Measurements from ENCODE around the gene SORD.

Gene SORD

DNA sequence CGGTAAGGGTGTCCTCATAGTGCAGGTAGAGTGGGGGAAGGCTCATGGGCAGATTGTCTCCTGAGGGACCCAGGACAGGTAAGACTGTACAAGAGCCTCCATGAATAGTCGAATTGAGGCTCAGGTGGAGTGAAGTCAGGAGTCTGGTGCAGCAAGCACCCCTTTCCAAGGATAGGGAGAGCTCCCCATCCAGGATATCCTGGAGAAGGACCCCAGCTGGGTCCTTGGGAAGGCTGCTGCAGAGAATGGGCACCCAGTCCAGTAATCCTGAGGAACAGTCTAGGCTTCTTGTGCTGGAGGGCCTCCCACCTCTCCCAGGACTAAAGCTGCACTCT lies 91.7 kb downstream of the SORD start:
- Histone ChIP-seq H3K4me3 (ENCODE audit: low read length) (no peak overlapping the region), H3K79me2 (ENCODE audit: low read length) (no peaks in the 10 kb centered on the region), H3K27me3 (ENCODE audit: low read depth, low read length) (no peaks in the 10 kb centered on the region), H3K9me3 (ENCODE audit: insufficient read depth, low read length) (no peaks in the 10 kb centered on the region), H4K20me1 (ENCODE audit: insufficient read depth, low read length) (no peaks in the 10 kb centered on the region), H3K27ac (ENCODE audit: low read length) (no peak overlapping the region), H2AFZ (ENCODE audit: low read depth, low read length) (no peak overlapping the region), H3K4me2 (ENCODE audit: low read length) (no peak overlapping the region), H3K9ac (ENCODE audit: low read length) (no peak overlapping the region), H3K36me3 (replicated peaks; ENCODE audit: low read depth, low read length) (no peaks in the 10 kb centered on the region), H3K4me1 (ENCODE audit: low read length) (no peaks in the 10 kb centered on the region)
- TF ChIP-seq, protein P1, sequence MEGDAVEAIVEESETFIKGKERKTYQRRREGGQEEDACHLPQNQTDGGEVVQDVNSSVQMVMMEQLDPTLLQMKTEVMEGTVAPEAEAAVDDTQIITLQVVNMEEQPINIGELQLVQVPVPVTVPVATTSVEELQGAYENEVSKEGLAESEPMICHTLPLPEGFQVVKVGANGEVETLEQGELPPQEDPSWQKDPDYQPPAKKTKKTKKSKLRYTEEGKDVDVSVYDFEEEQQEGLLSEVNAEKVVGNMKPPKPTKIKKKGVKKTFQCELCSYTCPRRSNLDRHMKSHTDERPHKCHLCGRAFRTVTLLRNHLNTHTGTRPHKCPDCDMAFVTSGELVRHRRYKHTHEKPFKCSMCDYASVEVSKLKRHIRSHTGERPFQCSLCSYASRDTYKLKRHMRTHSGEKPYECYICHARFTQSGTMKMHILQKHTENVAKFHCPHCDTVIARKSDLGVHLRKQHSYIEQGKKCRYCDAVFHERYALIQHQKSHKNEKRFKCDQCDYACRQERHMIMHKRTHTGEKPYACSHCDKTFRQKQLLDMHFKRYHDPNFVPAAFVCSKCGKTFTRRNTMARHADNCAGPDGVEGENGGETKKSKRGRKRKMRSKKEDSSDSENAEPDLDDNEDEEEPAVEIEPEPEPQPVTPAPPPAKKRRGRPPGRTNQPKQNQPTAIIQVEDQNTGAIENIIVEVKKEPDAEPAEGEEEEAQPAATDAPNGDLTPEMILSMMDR (IDR thresholded peaks at IDR 0.05; ENCODE audit: low read depth, low read length), result no peak
- TF ChIP-seq EZH2phosphoT487 (IDR thresholded peaks at IDR 0.05; ENCODE audit: low read depth), result no peak

DNA sequence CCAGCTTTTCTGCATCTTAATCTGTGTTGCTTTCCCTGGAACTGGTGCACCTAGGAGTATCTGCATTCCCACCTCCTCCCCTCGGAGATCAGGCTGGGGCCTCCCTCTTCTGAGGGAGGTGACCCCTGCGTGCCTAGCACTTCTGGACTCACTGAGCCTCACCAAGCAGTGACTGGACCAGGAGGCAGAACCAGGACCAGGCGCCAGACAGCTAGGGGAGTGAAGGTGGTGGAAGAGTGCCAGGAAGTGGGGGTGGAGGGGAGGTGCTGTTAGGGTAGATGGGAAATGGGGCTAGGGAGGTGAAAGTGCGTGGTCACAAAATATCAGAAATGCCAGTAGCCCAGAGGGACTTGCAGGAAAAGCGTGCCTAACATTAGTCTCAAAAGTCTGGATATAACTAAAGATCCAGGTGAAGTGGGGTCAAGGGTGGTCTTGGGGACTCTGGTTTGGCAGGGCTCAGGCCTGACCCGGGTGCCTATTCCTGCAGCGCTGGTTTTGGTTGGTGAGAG lies 92.4 kb downstream of the SORD start:
- Histone ChIP-seq H4K20me1 (ENCODE audit: insufficient read depth, low read length) (no peaks in the 10 kb centered on the region), H3K4me1 (ENCODE audit: low read length) (no peaks in the 10 kb centered on the region), H3K4me3 (ENCODE audit: low read length) (no peak overlapping the region), H2AFZ (ENCODE audit: low read depth, low read length) (no peak overlapping the region), H3K4me2 (ENCODE audit: low read length) (no peak overlapping the region), H3K36me3 (replicated peaks; ENCODE audit: low read depth, low read length) (no peaks in the 10 kb centered on the region), H3K9me3 (ENCODE audit: insufficient read depth, low read length) (no peaks in the 10 kb centered on the region), H3K27me3 (ENCODE audit: low read depth, low read length) (no peaks in the 10 kb centered on the region), H3K79me2 (ENCODE audit: low read length) (no peaks in the 10 kb centered on the region), H3K27ac (ENCODE audit: low read length) (no peak overlapping the region), H3K9ac (ENCODE audit: low read length) (no peak overlapping the region)
- TF ChIP-seq EZH2phosphoT487 (IDR thresholded peaks at IDR 0.05; ENCODE audit: low read depth), result no peak
- TF ChIP-seq, protein P1 (IDR thresholded peaks at IDR 0.05; ENCODE audit: low read depth, low read length), result no peak

DNA sequence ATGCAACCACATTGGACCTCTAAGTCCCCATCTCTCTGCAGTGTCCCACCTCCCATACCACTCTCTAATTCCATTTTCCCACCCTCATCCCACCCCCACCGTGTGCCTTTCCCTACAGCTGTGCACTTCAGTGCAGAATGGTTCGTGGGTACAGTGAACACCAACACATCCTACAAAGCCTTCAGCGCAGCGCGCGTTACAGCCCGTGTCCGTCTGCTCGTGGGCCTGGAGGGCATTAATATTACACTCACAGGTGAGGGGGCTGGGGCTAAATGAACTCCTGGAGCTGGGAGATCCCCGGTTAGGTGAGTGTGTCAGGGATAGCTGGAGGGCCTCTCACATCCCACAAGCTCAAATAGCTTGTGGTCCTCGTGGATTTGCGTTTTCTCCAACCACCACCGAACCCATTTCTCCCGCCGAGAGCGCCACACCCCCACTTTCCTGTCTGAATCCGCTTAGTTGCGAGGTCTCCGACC lies 93.0 kb downstream of the SORD start:
- no peaks in the 10 kb centered on the region for H3K27me3 ChIP-seq (ENCODE audit: low read depth, low read length)
- H3K9me3 ChIP-seq (ENCODE audit: insufficient read depth, low read length), result no peaks in the 10 kb centered on the region
- H3K4me1 ChIP-seq (ENCODE audit: low read length), result no peaks in the 10 kb centered on the region
- H3K79me2 ChIP-seq (ENCODE audit: low read length), result no peaks in the 10 kb centered on the region
- H3K4me2 ChIP-seq (ENCODE audit: low read length), result no peak overlapping the region
- H3K4me3 ChIP-seq (ENCODE audit: low read length), result no peak overlapping the region
- H3K27ac ChIP-seq (ENCODE audit: low read length), result no peak overlapping the region
- no peaks in the 10 kb centered on the region for H4K20me1 ChIP-seq (ENCODE audit: insufficient read depth, low read length)
- no peak for TF ChIP-seq EZH2phosphoT487 (IDR thresholded peaks at IDR 0.05; ENCODE audit: low read depth)
- TF ChIP-seq, protein P1 (IDR thresholded peaks at IDR 0.05; ENCODE audit: low read depth, low read length), result no peak
- no peaks in the 10 kb centered on the region for H3K36me3 ChIP-seq (replicated peaks; ENCODE audit: low read depth, low read length)
- no peak overlapping the region for H2AFZ ChIP-seq (ENCODE audit: low read depth, low read length)
- H3K9ac ChIP-seq (ENCODE audit: low read length), result no peak overlapping the region

DNA sequence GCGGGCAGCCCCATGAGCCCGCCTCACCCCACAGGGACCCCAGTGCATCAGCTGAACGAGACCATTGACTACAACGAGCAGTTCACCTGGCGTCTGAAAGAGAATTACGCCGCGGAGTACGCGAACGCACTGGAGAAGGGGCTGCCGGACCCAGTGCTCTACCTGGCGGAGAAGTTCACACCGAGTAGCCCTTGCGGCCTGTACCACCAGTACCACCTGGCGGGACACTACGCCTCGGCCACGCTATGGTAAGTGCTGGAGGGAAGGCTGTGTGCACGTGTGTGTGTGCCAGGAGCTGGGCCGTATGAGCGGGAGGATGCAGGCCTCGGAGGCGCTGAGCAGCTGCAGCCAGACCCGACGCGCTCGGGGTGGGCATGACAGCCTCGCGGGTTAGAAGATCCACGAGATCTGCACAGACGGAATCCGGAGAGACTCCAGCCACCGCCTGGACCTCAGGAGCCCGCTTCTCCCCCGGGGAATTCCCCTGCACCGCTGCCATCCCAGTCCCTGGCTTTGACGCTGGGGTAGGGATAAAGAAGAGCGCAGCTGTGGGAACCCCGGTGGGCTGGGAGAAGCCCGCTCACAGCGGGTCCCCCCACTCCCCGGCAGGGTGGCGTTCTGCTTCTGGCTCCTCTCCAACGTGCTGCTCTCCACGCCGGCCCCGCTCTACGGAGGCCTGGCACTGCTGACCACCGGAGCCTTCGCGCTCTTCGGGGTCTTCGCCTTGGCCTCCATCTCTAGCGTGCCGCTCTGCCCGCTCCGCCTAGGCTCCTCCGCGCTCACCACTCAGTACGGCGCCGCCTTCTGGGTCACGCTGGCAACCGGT lies 93.7 kb downstream of the SORD start:
- Histone ChIP-seq H3K9me3 (ENCODE audit: insufficient read depth, low read length) (no peaks in the 10 kb centered on the region), H3K36me3 (replicated peaks; ENCODE audit: low read depth, low read length) (no peaks in the 10 kb centered on the region), H3K79me2 (ENCODE audit: low read length) (no peaks in the 10 kb centered on the region), H3K4me1 (ENCODE audit: low read length) (no peaks in the 10 kb centered on the region), H2AFZ (ENCODE audit: low read depth, low read length) (no peak overlapping the region), H3K27me3 (ENCODE audit: low read depth, low read length) (no peaks in the 10 kb centered on the region), H4K20me1 (ENCODE audit: insufficient read depth, low read length) (no peaks in the 10 kb centered on the region), H3K9ac (ENCODE audit: low read length) (no peak overlapping the region), H3K4me3 (ENCODE audit: low read length) (no peak overlapping the region), H3K27ac (ENCODE audit: low read length) (no peak overlapping the region), H3K4me2 (ENCODE audit: low read length) (no peak overlapping the region)
- TF ChIP-seq EZH2phosphoT487 (IDR thresholded peaks at IDR 0.05; ENCODE audit: low read depth), result no peak
- TF ChIP-seq, protein P1 (IDR thresholded peaks at IDR 0.05; ENCODE audit: low read depth, low read length), result no peak
